GM12891 (cell line): ENCODE results near the gene ROGDI.

Experiments
- PAX5 ChIP-seq: IDR thresholded peaks from 2 replicates; pipeline ENCODE4 v1.6.1; 2011; ENCODE audit warnings: low read length, moderate library complexity, mild to moderate bottlenecking; ENCODE audit not compliant: insufficient read depth, severe bottlenecking
- POLR2A ChIP-seq: IDR thresholded peaks from 2 replicates; pipeline ENCODE4 v1.6.1; 2011; ENCODE audit warnings: low read depth, low read length, control low read depth
- POLR2AphosphoS5 ChIP-seq: IDR thresholded peaks from 2 replicates; pipeline ENCODE4 v1.6.1; 2011; ENCODE audit warnings: low read depth, low read length, control low read depth
- POU2F2 ChIP-seq: IDR thresholded peaks from 2 replicates; pipeline ENCODE4 v1.6.1; 2011; ENCODE audit warnings: low read depth, mild to moderate bottlenecking, control low read depth, low read length, moderate library complexity
- TAF1 ChIP-seq: IDR thresholded peaks from 2 replicates; pipeline ENCODE4 v1.6.1; 2011; ENCODE audit warnings: low read depth, low read length, control low read depth

GRCh38 chr16:4796982-4797804 is 5.2 kb downstream of the ROGDI start:
- TF ChIP-seq TAF1 = no peak
- no peak for TF ChIP-seq POLR2A
- no peak for TF ChIP-seq POLR2AphosphoS5
- no peak for TF ChIP-seq POU2F2
- TF ChIP-seq PAX5 = no peak
